H1 (cell line): ENCODE results near the gene CALML5.
"Not testable (repeated sequence)": the region's sequence is repeated elsewhere in the genome, so short reads cannot be mapped to it uniquely, and the experiment has no call there.

Experiments
- POLR2A ChIP-seq, 2 experiments: IDR thresholded peaks; 1 replicate in 1 of 2; 2 replicates in 1 of 2; pipeline ENCODE4 v1.6.1; 2011; ENCODE audit warnings: low read depth in 2 of 2, low read length in 2 of 2, mild to moderate bottlenecking in 2 of 2; ENCODE audit errors: control extremely low read depth in 1 of 2
- TF ChIP-seq, protein P1 (sequence below): IDR thresholded peaks from 2 replicates; pipeline ENCODE4 v1.6.1; 2012; ENCODE audit warnings: low read length, inconsistent platforms

DNA sequence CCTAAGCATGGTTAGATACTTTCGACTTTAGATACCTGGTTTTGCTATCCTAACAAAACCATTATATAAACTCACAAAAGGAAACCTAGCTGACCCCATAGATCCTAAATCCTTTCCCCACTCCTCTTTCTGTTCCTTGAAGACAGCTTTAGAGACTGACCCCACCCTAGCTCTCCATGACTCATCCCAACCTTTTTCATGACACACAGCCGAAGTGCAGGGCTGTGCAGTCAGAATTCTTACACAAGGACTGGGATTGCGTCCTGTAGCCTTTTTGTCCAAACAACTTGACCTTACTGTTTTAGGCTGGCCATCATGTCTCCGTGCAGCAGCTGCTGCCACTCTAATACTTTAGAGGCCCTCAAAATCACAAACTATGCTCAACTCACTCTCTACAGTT, 24.7 kb downstream of the CALML5 start:
- TF ChIP-seq POLR2A (IDR thresholded peaks at IDR 0.05; ENCODE audit: control extremely low read depth in 1 of 2, low read depth in 2 of 2, low read length in 2 of 2): not testable (repeated sequence)
- TF ChIP-seq, protein P1, sequence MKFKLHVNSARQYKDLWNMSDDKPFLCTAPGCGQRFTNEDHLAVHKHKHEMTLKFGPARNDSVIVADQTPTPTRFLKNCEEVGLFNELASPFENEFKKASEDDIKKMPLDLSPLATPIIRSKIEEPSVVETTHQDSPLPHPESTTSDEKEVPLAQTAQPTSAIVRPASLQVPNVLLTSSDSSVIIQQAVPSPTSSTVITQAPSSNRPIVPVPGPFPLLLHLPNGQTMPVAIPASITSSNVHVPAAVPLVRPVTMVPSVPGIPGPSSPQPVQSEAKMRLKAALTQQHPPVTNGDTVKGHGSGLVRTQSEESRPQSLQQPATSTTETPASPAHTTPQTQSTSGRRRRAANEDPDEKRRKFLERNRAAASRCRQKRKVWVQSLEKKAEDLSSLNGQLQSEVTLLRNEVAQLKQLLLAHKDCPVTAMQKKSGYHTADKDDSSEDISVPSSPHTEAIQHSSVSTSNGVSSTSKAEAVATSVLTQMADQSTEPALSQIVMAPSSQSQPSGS: not testable (repeated sequence)
